DMS114 treated with DMSO at 0.1 percent for 48 hours (cell line): ENCODE measurements around the gene KMT2C.
"Not testable (repeated sequence)": the region's sequence is repeated elsewhere in the genome, so short reads cannot be mapped to it uniquely, and the experiment has no call there.

Experiments
- DNase-seq: peaks from one replicate; lab custom pipeline; 2025; ENCODE audit not compliant: unreplicated experiment; lab: John Stamatoyannopoulos, UW

The KMT2C gene

DNA sequence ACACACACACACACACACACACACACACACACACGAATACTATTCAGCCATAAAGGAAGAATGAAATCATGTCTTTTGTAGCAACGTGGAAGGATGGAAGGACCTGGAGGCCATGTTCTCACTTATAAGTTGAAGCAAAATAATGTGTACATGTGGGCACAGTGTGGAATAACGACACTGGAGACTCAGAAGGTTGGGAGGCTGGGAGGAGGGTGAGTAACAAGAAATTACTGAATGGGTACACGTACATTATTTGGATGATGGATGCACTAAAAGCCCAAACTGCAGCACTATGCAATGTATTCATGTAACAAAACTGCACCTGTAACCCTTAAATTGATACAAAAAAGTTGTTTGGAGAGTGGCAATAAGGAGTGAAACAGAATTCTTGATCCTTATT lies 32.1 kb downstream of the KMT2C start:
- DNase-seq: no peak

GRCh38 chr7:152402384-152403250 lies 33.2 kb downstream of the KMT2C start:
- no peak for DNase-seq

DNA sequence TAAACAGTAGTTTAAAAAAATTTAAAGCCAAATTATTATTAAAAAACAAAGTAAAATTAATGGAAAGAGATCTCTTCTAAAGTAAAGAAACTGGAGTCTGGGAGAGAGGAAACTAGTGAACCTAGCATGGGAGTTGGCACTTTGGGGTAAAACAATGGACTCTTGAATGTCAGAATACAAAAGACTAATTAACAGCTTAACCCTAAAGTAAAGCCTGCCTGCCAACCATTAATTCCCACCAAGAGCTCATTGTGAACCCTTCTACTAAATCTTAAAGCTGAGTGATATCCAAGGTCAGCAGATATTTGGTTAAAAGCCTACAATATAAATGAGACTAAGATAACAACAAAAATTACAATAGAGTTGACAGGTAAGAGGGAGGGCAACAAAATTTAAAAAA lies 36.5 kb downstream of the KMT2C start:
- DNase-seq: no peak

- DNase-seq: no peak
Measured at GRCh38 chr7:152395112-152395511, 40.7 kb downstream of the KMT2C start.

DNA sequence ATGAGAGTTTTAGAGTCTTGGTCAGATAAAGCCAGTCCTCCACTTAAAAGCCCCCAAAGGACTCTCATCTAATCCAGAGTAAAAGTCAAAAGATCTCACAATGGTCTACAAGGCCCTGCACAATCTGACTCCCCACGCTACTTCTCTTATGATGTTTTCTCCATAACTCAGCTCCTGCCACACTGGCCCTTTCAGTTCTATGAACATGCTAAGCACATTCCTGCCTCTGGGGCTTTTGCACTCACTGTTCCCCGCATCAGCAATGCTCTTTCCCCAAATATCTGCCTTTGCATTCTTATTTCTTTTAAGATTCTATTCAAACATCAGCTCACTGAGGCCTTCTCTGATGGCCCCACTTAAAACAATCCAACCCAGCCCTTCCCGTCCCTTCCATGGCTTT lies 41.6 kb downstream of the KMT2C start:
- DNase-seq: not testable (repeated sequence)

DNA sequence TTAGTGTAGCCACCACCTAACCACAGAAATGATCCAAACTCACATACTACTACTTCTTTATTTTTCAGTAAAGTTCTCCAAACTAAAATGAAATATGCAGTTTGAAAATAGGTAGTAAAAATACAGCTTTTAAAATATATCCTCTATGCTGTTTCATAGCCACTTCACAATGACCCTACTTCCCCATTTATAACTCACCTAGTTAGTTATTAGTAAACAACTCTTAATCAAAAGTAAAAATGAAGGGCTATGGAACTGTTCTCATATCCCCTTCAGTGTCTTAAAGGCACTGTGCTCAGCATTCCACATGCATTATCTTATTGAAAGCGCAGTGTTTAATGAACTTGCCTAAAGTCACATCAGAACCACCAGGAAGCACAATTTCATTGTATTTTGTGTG lies 43.5 kb downstream of the KMT2C start:
- DNase-seq: no peak

- DNase-seq: not testable (repeated sequence)
Measured at GRCh38 chr7:152386136-152386764, 49.6 kb downstream of the KMT2C start.

GRCh38 chr7:152384235-152385200 lies 51.3 kb downstream of the KMT2C start:
- not testable (repeated sequence) for DNase-seq

DNA sequence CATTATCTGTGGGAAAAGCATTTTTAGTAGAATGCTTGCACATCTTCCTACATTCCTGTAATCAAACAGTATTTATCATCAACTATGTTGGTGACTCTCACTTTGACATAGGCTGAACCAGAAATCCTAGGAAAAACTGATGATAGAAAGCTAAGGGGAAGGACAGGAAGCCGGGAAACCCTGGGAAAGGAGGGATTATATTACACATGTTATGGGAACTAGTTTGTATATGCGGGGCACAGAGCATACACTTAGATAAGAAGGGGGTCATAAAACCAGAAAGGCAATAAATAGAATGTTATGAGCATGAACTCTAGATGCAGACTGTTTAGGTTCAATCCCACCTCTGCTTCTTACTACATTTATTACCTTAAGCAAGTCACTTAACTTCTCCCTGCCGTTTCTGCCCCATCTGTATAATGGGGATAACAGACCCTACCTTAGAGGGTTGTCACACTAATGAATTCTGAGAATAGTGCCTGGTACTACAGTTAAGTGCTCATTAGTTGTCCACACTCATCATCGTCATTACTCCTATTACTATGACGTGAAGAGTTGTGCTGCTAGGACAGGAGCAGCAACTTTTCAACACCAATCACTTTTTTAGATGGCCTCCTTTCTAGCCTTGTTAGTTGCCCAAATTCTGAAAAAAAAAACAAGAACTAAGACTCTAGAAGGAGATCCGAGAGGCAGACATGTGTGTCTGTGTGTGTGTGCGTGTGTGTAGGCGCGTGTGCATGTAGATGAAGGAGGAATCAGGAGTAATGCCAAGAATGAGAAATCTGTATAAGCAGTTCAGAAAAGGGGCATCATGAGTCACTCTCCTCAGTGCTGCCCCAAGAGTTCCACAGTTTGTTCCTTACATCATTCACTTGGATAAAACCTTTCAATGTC lies 52.2 kb downstream of the KMT2C start:
- DNase-seq: no peak

DNA sequence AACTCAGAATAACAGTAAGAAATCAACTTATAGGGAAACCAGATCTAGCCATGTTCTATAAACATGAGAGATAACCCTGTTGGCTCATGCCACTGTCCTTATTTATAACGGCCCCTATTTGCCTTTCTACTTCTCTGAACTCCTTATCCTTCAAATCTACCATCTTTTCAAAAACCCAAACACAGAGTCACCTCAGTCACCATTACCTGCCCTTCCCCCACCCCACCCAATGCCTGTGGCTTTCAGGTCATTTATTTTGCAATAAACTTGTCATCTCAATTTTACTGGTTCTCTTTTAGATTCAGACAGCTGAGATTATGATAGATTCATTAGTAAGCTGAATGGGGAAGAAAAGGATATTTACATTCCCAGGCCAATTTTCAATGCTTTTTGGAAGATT lies 53.6 kb downstream of the KMT2C start:
- DNase-seq: no peak

- not testable (repeated sequence) for DNase-seq
Measured at GRCh38 chr7:152380931-152381578, 54.7 kb downstream of the KMT2C start.

- DNase-seq: not testable (repeated sequence)
Measured at GRCh38 chr7:152378497-152378896, 57.3 kb downstream of the KMT2C start.

GRCh38 chr7:152376716-152377484 lies 58.9 kb downstream of the KMT2C start:
- not testable (repeated sequence) for DNase-seq

GRCh38 chr7:152370297-152370696 lies 65.5 kb downstream of the KMT2C start:
- no peak for DNase-seq

DNA sequence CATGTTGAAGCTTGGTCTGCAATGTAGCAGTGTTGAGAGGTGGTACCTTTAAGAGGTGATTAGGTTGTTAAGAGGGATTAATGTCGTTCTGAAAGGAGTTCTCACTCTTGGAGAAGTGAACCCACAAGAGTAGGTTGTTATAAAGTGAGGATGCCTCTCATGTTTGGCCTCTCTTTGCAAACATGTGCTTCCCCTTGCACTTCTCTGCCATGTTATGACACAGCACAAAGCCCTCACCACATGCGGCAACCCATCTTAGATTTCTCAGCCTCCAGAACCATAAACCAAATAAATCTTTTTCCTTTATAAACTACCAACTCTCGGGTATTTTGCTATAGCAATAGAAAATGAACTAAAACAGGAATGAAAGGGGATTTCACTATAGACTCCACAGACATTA lies 66.3 kb downstream of the KMT2C start:
- DNase-seq: no peak

GRCh38 chr7:152367170-152367569 lies 68.6 kb downstream of the KMT2C start:
- DNase-seq: no peak

DNA sequence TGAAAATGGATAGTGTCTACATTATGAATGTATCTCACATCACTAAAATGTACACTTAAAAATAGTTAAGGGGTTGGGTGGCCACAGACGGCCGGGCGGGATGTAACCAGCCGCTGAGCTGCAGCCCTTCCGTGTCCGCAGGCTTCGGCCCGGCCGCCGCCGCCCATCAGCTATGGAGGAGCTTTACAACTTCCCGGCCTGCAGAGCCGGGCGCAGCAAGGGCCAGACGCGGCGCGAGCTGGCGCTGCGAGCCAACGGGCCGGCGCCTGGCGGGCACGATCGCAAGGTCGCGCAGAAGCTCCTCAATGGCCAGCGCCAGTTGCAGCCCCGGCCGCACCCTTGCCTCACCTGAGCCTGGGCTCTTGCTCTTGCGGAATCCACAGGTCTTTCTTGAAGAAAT lies 69.1 kb downstream of the KMT2C start:
- no peak for DNase-seq

DNA sequence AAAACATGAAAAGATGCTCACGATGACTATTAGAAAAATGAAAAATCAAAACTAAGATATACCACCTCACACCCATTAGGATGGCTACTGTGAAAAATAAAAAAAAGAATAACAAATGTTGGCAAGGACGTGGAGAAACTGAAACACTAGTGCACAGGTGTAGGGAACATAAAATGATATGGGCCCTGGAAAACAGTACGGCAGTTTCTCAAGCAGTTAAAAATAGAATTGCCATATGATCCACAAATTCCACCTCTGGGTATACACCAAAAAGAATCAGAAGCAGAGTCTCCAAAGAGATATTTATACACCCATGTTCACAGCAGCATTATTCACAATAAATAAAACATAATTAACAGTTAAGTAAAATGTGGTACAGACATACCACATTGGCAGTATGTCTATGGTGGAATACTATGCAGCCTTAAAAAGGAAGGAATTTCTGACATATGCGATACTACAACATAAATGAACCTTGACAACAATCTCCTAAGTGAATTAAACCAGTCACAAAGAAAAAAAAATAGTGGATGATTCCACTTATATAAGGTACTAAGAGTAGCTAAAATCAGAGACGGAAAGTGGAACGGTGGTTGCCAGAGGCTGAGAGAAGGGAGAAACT lies 69.7 kb downstream of the KMT2C start:
- no peak for DNase-seq

DNA sequence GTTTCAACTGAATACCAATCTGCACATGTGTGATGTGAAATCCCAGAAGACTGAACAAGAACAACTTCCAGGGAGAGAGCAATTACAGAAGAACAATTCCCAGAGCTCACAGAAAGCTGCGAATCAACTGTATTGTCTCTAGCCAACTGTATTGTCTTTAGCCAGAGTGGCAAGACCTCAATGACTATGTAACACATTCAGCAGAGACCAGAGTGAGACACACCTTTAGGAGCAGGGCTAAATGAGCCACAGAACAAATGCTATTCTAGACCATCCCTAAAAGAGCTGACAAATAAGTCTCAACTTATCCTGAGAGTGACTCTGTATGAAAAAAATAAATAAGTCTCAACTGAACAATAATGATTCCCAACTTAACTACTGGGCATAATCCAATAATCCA lies 72.0 kb downstream of the KMT2C start:
- no peak for DNase-seq
